ENCODE data around the gene CBX7.

CBX7 gene

DNA sequence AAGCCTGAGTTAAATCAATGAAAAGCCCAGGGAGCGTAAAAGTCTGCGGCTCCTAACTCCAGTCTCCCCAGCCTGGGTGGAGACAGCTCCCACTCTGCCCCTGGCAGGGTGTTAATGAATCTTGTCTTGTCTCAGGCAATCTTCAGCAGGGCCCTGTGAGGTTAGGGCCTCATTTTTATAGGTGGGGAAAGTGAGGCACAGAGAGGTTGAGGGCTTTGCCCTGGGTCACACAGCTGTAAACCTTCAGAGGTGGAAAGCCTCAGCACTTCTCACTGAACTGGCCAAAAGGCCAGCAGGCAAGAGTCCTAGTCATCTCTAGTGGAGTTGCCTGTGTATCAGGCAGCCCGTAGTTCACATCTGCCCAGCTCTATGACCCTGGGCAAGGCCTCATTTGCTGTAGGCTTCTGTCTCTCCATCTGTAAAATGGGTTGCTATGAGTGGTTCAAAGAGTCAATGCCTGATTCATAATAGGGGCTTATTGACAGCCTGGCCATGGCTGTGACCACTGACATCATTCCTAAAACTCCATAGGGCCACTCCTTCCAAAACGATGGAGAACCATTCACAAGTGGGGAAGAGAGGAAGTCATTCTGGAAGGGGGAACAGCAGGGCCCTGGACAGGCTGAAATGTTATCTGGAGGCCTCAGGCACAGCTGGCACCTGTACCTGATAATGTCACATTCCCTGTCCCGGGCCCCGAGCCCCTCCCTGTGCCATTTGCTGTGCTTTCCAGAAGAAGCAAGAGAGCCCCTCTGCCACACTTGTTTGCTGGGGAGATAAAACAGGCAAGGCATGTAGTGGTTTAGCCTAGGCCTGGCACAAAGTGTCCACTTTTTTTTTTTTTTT, 6.0 kb downstream of the CBX7 start:
- no peak for DNase-seq

DNA sequence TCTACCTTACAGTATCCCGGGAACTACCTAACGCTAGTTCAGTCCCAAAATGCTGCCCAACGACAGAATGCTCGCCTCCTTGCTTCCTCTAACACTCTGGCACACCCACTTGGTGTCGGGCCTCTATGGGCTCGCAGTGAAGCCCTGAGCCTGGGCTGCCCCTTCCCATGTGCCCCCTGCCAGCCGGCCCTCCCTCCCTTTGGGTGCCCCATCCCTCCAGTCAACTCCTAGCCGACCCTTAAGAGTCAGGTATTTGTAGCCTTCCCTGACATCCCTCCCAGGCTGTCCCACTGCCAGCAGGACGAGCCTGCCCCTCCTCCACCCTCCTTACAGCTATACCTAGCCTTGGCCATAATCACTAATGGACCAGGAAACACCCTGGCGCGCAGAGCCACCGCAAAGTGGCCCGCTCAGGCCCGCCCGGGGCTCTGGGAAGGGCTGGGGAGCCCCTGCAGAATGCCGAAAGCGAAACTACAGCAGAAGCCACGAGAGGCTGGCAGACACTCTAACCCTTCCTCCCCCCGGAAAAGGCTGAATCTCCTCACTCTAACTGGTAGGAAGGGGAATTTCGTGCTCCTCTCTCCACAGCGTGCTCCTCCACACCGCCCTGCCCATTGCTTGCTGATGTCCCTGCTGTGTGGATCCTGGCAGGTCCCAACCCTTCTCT, 8.2 kb downstream of the CBX7 start:
- no peak for DNase-seq

DNA sequence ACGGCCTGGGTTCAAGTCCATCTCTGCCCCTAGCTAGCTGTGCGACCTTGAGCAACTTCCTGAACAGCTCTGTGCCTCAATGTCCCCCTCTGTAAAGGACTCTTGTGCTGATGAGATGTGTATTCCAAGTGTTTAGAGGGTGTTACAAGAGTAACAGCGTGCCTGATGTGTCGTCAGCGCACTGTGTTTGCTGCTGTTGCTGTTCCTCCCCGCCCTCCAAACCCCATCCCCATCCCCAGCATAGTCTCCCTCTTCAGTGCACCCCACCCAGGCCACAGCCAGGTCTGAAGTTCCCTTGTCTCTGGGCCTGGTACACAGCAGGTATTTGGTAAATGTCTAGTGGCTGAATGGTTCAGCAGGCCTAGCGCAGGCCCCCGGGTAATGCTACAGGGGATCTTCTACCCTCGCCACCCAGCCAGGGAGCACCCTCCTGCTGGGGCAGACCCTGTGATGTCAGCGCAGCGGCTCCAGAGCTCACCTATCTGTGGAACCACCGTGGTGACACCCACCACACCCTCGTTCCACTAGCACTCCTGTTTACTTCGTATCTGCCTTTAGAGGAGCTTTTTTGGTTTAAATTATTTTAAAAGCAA, 10.3 kb downstream of the CBX7 start:
- DNase-seq: no peak

DNA sequence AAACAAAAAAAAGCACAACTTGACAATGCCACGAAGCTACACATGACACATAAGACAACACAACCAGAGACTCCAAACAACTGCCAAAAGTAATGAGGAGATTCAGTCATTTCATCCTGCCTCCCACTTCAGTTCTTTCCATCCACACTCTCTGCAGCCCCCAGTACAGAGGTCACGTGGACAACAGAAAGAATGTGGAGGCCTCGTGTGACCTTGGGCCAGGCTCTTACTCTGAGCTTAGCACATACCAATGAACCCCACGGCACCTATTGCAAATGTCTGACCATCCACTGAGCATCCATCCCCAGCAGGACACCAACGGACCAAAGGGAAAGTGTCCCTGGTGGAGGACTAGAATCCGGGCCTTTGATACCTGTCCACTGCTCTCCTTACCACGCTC, 12.5 kb downstream of the CBX7 start:
- no peak for DNase-seq

DNA sequence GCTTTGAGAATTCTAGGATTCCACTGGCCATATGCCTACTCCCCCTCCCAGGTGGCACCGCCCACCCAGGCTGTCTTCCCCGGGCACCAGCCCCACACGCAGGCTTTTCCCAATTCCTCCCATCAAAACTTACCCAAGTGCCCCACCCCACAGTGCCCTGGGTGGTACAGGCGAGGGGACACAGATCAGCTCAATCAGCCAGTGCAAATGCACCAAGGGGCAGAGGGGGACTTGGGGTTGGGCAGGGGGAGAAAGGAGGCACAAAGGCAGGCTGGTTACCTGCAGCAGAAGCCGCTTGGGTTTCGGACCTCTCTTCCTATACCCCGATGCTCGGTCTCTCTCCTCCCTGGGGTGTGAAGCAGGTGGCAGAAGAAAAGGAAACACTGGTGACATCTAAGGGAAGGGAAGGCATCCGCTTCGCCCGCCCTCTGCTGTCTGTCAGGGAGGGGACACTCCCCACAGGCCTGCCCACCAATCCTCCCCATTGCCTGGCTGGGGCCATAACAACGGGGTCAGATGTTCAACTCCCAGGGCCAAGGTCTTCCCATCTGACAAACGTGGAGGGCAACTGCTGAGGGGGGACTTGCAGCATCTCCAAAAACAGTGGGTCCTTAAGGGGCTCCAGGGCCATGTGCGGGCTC, 14.0 kb downstream of the CBX7 start:
- no peak for DNase-seq

DNA sequence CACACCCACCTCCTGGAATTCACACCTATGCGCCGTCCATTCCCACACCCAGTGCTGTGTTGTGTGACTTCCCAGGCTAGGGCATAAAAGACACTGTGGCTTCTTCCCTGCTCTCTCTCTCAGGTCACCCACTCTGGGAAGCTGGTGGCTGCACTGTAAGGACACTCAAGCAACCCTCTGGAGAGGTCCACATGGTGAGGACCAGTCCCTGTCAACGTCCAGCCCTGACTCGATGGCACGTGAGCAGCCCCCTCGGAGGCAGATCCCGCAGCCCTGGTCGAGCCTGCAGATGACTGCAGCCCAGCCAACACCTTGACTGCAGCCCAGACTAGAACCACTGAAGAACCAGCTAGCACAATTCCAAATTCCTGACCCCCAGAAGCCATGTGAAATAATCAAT, 16.2 kb downstream of the CBX7 start:
- no peak for DNase-seq

- peak; percentile 71 for DNase-seq
Observed at GRCh38 chr22:39135092-39135896, 17.2 kb downstream of the CBX7 start.

DNA sequence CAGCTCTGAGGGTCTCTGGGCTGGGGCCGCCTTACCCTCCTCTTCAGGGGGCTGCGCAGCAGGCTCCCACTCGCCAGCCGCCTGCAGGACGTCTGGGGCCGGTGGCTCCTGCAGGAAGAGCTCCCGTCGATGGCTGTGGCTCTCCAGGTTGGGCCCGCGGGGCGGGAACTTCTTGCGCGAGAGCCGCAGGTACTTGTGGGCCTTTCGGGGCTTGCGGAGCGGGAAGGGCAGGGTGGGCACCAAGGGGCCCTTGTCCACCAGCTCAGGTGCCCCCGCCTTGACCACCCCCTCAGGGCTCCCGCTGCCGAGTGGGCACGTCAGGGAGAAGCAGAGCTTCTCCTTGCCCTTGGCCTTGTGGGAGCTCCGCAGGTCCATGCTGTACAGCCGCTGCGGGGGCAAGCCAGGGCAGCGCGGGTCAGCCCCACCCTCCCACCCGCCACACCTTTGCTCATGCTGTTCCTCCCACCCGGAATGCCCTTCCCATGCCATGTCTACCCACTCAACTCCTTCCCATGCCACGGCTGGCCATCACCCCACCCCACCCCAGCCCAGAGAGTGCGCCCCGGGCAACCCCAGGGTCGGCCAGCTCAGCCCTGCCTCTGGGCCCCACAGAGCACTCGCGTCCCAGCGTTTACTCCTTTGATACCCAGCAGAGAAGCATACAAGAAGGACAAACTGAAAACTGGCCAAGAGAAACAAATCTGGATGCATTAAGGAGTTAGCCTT, 18.0 kb downstream of the CBX7 start:
- no peak for DNase-seq

GRCh38 chr22:39133871-39134270, 18.6 kb downstream of the CBX7 start:
- no peak for DNase-seq

DNA sequence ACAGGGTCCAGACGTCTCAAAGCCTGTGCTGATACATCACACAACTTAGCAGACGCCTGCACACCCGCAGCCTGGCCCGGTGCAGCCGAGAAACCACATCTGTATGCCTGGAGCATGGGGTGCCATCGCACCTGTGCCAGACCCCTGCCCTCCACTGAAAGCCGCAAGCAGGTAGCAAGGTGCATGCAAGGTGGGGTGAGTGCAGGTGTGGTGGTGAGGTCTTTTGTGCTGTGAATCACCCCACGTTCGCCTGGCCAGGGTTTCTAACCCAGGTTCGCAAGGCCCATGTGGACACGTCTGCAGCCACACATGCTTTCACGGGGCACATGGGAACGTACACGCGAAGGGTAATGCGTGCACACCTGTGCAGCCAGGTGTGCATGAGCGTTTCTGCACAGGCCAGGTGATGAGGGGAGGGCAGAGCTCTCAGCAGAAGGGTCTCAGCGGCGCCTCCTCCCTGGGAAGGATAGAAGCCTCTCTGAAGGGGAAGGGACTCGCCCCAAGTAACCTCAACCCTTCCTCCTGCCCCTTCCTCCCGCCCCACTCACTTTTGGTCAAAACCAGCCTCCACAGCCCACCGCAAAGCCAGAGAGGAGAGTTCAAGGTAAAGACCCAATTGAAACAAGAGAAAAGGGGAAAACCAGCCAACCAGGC, 19.5 kb downstream of the CBX7 start:
- DNase-seq: no peak

GRCh38 chr22:39132281-39132680, 20.2 kb downstream of the CBX7 start:
- DNase-seq: no peak

DNA sequence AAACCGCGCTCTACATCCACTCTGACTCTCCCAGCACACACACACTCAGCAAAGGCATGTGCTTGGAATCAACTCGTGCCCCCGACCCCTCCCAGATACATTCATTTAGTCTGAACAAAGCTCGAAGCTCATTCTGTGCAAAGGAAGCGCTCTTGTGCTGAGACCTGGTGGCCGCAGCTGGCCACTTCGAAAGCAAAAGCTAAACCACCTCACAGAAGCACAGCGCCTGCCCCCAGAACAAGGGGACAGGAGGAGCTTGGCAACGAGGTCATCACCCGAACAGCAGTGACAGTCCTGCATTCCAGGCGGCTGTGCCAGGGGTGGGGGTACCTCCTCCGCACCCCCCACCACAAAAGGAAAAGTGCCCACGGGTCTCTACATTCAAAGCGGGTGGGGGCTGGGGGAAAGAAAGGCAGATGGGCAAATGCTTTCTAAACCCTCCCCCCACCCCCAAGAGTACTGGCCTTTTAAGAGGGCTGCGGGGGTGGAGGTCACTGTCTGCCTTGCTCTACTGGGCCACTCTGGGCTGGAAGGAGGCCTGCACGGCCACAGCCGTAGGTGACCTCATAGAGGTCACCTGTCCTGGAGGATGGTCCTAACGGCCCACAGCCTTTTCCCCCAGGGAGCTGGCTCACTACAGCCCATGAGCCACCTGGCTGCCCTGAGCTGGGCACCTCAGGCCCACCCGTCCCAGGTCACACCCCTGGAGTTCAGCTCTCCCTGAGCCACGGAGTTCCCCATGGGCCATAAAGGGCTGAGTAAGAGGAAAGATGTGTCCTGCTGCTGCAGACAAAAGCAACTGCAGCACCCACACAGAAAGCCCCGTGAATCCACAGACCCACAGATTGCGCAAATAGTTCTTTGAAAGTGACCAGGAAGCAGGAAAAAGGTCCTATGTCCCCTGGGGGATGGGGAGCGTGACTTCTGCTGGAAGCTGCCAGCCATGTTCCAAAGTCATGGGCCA, 21.3 kb downstream of the CBX7 start:
- DNase-seq: peak; percentile 82

DNA sequence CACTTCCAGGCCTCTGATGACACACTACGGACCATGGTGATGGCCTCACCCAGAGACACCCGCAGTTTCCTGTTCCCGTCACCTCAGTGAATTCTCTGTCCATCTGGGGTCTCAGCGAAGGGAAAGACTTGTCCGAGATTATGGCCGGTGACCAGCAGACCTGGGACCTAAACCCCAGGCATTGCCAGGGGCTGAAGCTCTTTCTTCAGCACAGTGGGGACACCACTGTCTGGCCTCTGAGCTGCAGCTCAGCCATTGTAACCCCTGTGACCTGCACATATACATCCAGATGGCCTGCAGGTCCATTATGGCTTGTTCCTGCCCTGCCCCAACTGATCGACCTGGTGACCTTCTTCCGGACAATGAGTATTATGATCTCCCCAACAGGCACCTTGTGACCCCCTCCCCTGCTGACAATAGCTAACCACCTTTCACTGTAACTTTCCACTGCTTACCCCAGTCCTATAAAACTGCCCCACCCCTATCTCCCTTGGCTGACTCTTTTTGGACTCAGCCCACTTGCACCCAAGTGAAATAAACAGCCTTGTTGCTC, 22.3 kb downstream of the CBX7 start:
- no peak for DNase-seq

GRCh38 chr22:39129746-39130145, 22.7 kb downstream of the CBX7 start:
- DNase-seq: no peak

DNA sequence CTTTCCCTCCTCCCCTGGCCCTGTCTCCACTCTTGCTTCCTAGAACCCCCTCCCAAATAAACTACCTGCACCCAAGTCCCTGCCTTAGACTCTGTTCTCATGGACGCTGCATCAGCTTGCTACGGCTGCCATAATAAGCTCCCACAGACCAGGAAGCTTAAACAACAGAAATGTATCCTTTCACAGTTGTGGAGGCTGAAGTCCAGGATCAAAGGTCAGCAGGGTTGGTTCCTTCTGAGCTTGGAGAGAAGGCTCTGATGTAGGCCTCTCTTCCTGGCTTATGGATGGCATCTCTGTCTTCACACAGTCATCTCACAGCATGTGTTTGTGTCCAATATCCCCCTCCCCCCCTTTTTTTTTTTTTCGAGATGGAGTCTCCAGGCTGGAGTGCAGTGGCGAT, 23.4 kb downstream of the CBX7 start:
- DNase-seq: no peak

GRCh38 chr22:39128508-39128907, 24.0 kb downstream of the CBX7 start:
- DNase-seq: no peak

GRCh38 chr22:39125622-39126021, 26.9 kb downstream of the CBX7 start:
- no peak for DNase-seq

- DNase-seq: peak; percentile 53
Observed at GRCh38 chr22:39123751-39124581, 28.5 kb downstream of the CBX7 start.
